Fibroblast of peridontal ligament (primary cell): ENCODE measurements around the gene PDE8B.
A peak's percentile ranks its signal among the peaks of the same experiment; 100 is the strongest.

Source experiments
- DNase-seq: peaks from one replicate; pipeline ENCODE4 v3.0.0-alpha.2; 2010; ENCODE audit errors: extremely low read depth

Gene PDE8B

GRCh38 chr5:77186652-77187370 is 23.7 kb upstream of the PDE8B start:
- DNase-seq = no peak

GRCh38 chr5:77189421-77189820 is 21.1 kb upstream of the PDE8B start:
- no peak for DNase-seq

GRCh38 chr5:77192441-77193050 is 17.9 kb upstream of the PDE8B start:
- DNase-seq = no peak

- DNase-seq = no peak
These were observed 15.7 kb upstream of the PDE8B start for GRCh38 chr5:77194762-77195161.

- DNase-seq = no peak
These were observed 12.5 kb upstream of the PDE8B start for GRCh38 chr5:77197840-77198554.

- no peak for DNase-seq
These were observed 9.8 kb upstream of the PDE8B start for GRCh38 chr5:77200663-77201062.

- DNase-seq = no peak
These were observed 8.3 kb upstream of the PDE8B start for GRCh38 chr5:77202145-77202544.

GRCh38 chr5:77204967-77205366 is 5.5 kb upstream of the PDE8B start:
- DNase-seq = no peak

- DNase-seq = no peak
These were observed 1.8 kb upstream of the PDE8B start for GRCh38 chr5:77208507-77209163.

- no peak for DNase-seq
These were observed 887 bp upstream of the PDE8B start for GRCh38 chr5:77209495-77210090.

- DNase-seq = no peak
These were observed 647 bp downstream of the PDE8B start for GRCh38 chr5:77210964-77211690.

- no peak for DNase-seq
These were observed 1.2 kb downstream of the PDE8B start for GRCh38 chr5:77211691-77212047.

GRCh38 chr5:77213601-77214000 is 3.1 kb downstream of the PDE8B start:
- no peak for DNase-seq

GRCh38 chr5:77214151-77214550 is 3.7 kb downstream of the PDE8B start:
- DNase-seq = no peak

- no peak for DNase-seq
These were observed 7.8 kb downstream of the PDE8B start for GRCh38 chr5:77218263-77218662.

- no peak for DNase-seq
These were observed 10.6 kb downstream of the PDE8B start for GRCh38 chr5:77221115-77221514.

- DNase-seq = no peak
These were observed 12.2 kb downstream of the PDE8B start for GRCh38 chr5:77222722-77223121.

- DNase-seq = no peak
These were observed 13.2 kb downstream of the PDE8B start for GRCh38 chr5:77223653-77224052.

- DNase-seq = peak; percentile 46
These were observed 14.3 kb downstream of the PDE8B start for GRCh38 chr5:77224672-77225355.

- no peak for DNase-seq
These were observed 15.1 kb downstream of the PDE8B start for GRCh38 chr5:77225531-77225930.

- DNase-seq = no peak
These were observed 19.4 kb downstream of the PDE8B start for GRCh38 chr5:77229887-77230286.
